ENCODE results near the gene SLC17A2. TPM values are rescaled to one million over a fixed set of nuclear protein-coding genes. Genes with fewer than 3 reads are reported as not detected.

Gene SLC17A2
- total RNA-seq, 2 donors from 2014 or later = not detected

Other genes starting within 250 kb of the SLC17A2 start
- not detected for gene SLC17A4, start 175.9 kb downstream of the SLC17A2 start, total RNA-seq
- gene SLC17A1, start 98.6 kb downstream of the SLC17A2 start, total RNA-seq = not detected
- not detected for gene SLC17A3, start 56.4 kb downstream of the SLC17A2 start, total RNA-seq
- gene TRIM38, start 32.1 kb upstream of the SLC17A2 start, total RNA-seq = 1 to 10 TPM; 4.7 to 5.3 TPM
- gene HFE, start 156.7 kb upstream of the SLC17A2 start, total RNA-seq = 1 to 10 TPM; 6.0 to 8.8 TPM